Omental fat pad (tissue), 4 donors: ENCODE measurements around the gene FLT3. TPM values are rescaled to one million over a fixed set of nuclear protein-coding genes. Genes with fewer than 3 reads are reported as not detected.

ENCODE experiments used
- ATAC-seq: fragments of 150-250 bp; one replicate; pipeline ENCODE4 v1.9.1; 2016; ENCODE audit warnings: mild to moderate bottlenecking, moderate library complexity; ENCODE audit not compliant: low FRiP score
- DNase-seq: peaks from one replicate; pipeline ENCODE4 v3.0.0-alpha.2; 2019; ENCODE audit warnings: low spot score
- CTCF ChIP-seq, 3 donors: fragments of 450-650 bp; IDR thresholded peaks; one replicate each; pipeline ENCODE4 v1.5.1; 2016 to 2017; ENCODE audit warnings: antibody characterized with exemption in 3 of 3, mild to moderate bottlenecking in 3 of 3, moderate library complexity in 2 of 3
- total RNA-seq, 4 donors: library from RNA; depleted of rRNA; stranded (reverse); fragments of >200 nt; gene quantifications; one replicate each; pipeline ENCODE4 v1.1.0, GENCODE V29; 2016

Gene FLT3
- total RNA-seq, 4 donors from 2014 or later, result 0.37 to 6.5 (median 1.1) TPM

GRCh38 chr13:28055357-28055756 is 45.0 kb downstream of the FLT3 start:
- DNase-seq, result no peak
- no peak for ATAC-seq
- TF ChIP-seq CTCF (IDR thresholded peaks at IDR 0.05), result no peak

- TF ChIP-seq CTCF (IDR thresholded peaks at IDR 0.05), result no peak
- no peak for DNase-seq
- no peak for ATAC-seq
Observed at GRCh38 chr13:28052945-28053344, 47.4 kb downstream of the FLT3 start.

- no peak for TF ChIP-seq CTCF (IDR thresholded peaks at IDR 0.05)
- DNase-seq (no peak), ATAC-seq (no peak)
Observed at GRCh38 chr13:28049880-28050875, 50.2 kb downstream of the FLT3 start.

GRCh38 chr13:28049215-28049614 is 51.2 kb downstream of the FLT3 start:
- no peak for TF ChIP-seq CTCF (IDR thresholded peaks at IDR 0.05)
- no peak for DNase-seq
- ATAC-seq, result no peak

- ATAC-seq, result no peak
- DNase-seq, result no peak
- no peak for TF ChIP-seq CTCF (IDR thresholded peaks at IDR 0.05)
Observed at GRCh38 chr13:28048768-28049167, 51.6 kb downstream of the FLT3 start.

- ATAC-seq (no peak), DNase-seq (no peak)
- TF ChIP-seq CTCF (IDR thresholded peaks at IDR 0.05), result no peak
Observed at GRCh38 chr13:28047757-28048388, 52.5 kb downstream of the FLT3 start.
